HG02840 (cell line): ENCODE results near the gene FAM43A.
A peak's percentile ranks its signal among the peaks of the same experiment; 100 is the strongest.

ENCODE experiments used
- ATAC-seq: cut with Tn5 transposase; IDR thresholded peaks from one replicate; pipeline ENCODE4 v1.9.1; 2021; ENCODE audit warnings: mild to moderate bottlenecking, moderate library complexity, moderate number of reproducible peaks; ENCODE audit not compliant: unreplicated experiment, low FRiP score

FAM43A gene

GRCh38 chr3:194685718-194686413, at the start of gene FAM43A:
FAM43A (plus strand) TSS chr3:194685883; CDS start chr3:194686827, 944 bp downstream.
- no peak for ATAC-seq

- ATAC-seq, result no peak
Measured at GRCh38 chr3:194637066-194637465, 48.6 kb upstream of the FAM43A start.

GRCh38 chr3:194637541-194638400, 47.9 kb upstream of the FAM43A start:
- ATAC-seq, result no peak

- no peak for ATAC-seq
Measured at GRCh38 chr3:194638991-194639605, 46.6 kb upstream of the FAM43A start.

GRCh38 chr3:194640829-194641228, 44.9 kb upstream of the FAM43A start:
- no peak for ATAC-seq

GRCh38 chr3:194642769-194643168, 42.9 kb upstream of the FAM43A start:
- no peak for ATAC-seq

- ATAC-seq, result no peak
Measured at GRCh38 chr3:194647747-194648146, 37.9 kb upstream of the FAM43A start.

- peak; percentile 74 for ATAC-seq
Measured at GRCh38 chr3:194654443-194654842, 31.2 kb upstream of the FAM43A start.

- no peak for ATAC-seq
Measured at GRCh38 chr3:194657439-194657838, 28.2 kb upstream of the FAM43A start.

- ATAC-seq, result no peak
Measured at GRCh38 chr3:194658477-194659242, 27.0 kb upstream of the FAM43A start.

GRCh38 chr3:194659778-194660177, 25.9 kb upstream of the FAM43A start:
- no peak for ATAC-seq

- ATAC-seq, result no peak
Measured at GRCh38 chr3:194661374-194661773, 24.3 kb upstream of the FAM43A start.

GRCh38 chr3:194661946-194662345, 23.7 kb upstream of the FAM43A start:
- ATAC-seq, result no peak

GRCh38 chr3:194664857-194665256, 20.8 kb upstream of the FAM43A start:
- ATAC-seq, result no peak

GRCh38 chr3:194667363-194667762, 18.3 kb upstream of the FAM43A start:
- no peak for ATAC-seq

- no peak for ATAC-seq
Measured at GRCh38 chr3:194671511-194671899, 14.2 kb upstream of the FAM43A start.

- ATAC-seq, result peak; percentile 93
Measured at GRCh38 chr3:194671900-194672808, 13.5 kb upstream of the FAM43A start, which contains the start of gene LSG1. LSG1 (minus strand) TSS chr3:194672191; CDS start chr3:194672162, 29 bp downstream.

GRCh38 chr3:194672876-194673275, 12.8 kb upstream of the FAM43A start:
- no peak for ATAC-seq

- no peak for ATAC-seq
Measured at GRCh38 chr3:194673761-194674160, 11.9 kb upstream of the FAM43A start.
